Measurements from ENCODE around the gene CEP250. TPM values are rescaled to one million over a fixed set of nuclear protein-coding genes. Genes with fewer than 3 reads are reported as not detected.

The CEP250 gene
- total RNA-seq, 1 experiment from 2014 or later: 41.0 TPM

DNA sequence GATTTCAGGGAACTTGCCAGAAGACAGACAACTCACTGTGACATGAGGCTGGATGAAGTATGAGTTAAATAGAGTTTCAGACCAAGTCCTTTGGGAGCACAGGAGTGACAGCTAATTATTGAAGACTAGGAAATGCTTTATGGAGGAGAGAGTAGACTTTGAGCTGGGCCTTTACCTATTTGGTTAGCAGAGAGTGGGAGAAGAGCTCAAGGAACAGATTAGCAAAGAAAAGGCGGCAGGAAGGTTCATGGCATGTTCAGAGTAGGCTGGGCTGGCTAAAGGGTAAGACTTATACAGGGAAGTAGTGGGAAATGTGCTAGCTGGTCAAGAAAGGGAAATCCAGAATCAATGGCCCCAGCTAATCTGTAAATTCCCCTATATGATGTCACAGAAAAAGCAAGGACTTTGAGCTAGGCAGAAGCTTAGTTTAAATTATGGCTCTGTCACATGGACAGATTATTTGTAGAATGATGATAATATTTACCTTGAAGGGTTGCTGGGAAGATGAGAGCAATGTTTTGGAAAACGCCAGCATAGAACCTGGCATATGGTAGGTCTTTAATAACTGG is 19.0 kb downstream of the CEP250 start:
- no peak overlapping the region for H3K27ac Mint-ChIP-seq (ENCODE audit: low read depth, unreplicated experiment)
- TF ChIP-seq, protein P1, sequence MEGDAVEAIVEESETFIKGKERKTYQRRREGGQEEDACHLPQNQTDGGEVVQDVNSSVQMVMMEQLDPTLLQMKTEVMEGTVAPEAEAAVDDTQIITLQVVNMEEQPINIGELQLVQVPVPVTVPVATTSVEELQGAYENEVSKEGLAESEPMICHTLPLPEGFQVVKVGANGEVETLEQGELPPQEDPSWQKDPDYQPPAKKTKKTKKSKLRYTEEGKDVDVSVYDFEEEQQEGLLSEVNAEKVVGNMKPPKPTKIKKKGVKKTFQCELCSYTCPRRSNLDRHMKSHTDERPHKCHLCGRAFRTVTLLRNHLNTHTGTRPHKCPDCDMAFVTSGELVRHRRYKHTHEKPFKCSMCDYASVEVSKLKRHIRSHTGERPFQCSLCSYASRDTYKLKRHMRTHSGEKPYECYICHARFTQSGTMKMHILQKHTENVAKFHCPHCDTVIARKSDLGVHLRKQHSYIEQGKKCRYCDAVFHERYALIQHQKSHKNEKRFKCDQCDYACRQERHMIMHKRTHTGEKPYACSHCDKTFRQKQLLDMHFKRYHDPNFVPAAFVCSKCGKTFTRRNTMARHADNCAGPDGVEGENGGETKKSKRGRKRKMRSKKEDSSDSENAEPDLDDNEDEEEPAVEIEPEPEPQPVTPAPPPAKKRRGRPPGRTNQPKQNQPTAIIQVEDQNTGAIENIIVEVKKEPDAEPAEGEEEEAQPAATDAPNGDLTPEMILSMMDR (IDR thresholded peaks at IDR 0.05; ENCODE audit: unreplicated experiment): no peak
- intact Hi-C loops (cut with micrococcal nuclease): no loop called here
- ChIA-PET POLR2A (interaction anchor here (0.6 to 1.5 kb wide), 3 partner anchors 10 to 16 kb away, joined by 3 to 4 read pairs (median 3); no protein-coding TSS in a partner anchor), CTCF (interaction anchor here (0.7 to 4.6 kb wide), 5 partner anchors 9 to 170 kb away, joined by 3 to 30 read pairs (median 3); partner anchors contain the start of gene CEP250)
- BruUV-seq (replicated peaks): no TSS peak
- no peaks in the 10 kb centered on the region for H3K4me1 Mint-ChIP-seq (ENCODE audit: insufficient read depth, unreplicated experiment)
- H3K27me3 Mint-ChIP-seq (ENCODE audit: insufficient read depth, unreplicated experiment): no peaks in the 10 kb centered on the region
- DNase-seq (ENCODE audit: unreplicated experiment): no peak
- no peak overlapping the region for H3K4me3 Mint-ChIP-seq (ENCODE audit: unreplicated experiment)
- H3K9me3 Mint-ChIP-seq (ENCODE audit: unreplicated experiment): no peaks in the 10 kb centered on the region
- peaks cover 40% of the 10 kb centered on the region for H3K36me3 Mint-ChIP-seq (ENCODE audit: insufficient read depth, unreplicated experiment)

DNA sequence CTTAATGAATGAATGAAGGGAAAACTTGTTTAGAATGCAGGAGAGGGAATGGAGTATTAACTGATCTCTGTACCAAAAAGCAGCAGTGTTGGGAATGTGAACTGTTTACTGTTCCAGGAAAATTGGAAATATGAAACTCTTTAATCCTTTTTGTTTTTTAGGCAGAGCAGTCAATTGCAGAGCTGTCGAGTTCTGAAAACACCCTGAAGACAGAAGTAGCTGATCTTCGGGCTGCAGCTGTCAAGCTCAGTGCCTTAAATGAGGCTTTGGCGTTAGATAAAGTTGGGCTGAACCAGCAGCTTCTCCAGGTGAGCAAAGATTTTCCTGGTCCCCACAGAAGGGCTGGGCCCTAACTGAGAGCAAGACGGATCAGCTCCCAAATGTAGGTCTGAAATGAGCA is 20.9 kb downstream of the CEP250 start:
- BruUV-seq (replicated peaks): no TSS peak
- Mint-ChIP-seq H3K4me1 (ENCODE audit: insufficient read depth, unreplicated experiment) (no peaks in the 10 kb centered on the region), H3K36me3 (ENCODE audit: insufficient read depth, unreplicated experiment) (peaks cover 35% of the 10 kb centered on the region), H3K4me3 (ENCODE audit: unreplicated experiment) (no peak overlapping the region), H3K27me3 (ENCODE audit: insufficient read depth, unreplicated experiment) (no peaks in the 10 kb centered on the region), H3K9me3 (ENCODE audit: unreplicated experiment) (no peaks in the 10 kb centered on the region), H3K27ac (ENCODE audit: low read depth, unreplicated experiment) (no peak overlapping the region)
- TF ChIP-seq, protein P1 (IDR thresholded peaks at IDR 0.05; ENCODE audit: unreplicated experiment): no peak
- ChIA-PET POLR2A (interaction anchor here (0.6 kb wide), 1 partner anchor 1141 kb away, joined by 3 read pairs; no protein-coding TSS in a partner anchor), CTCF (interaction anchor here (4.6 kb wide), 1 partner anchor 13 kb away, joined by 30 read pairs; no protein-coding TSS in a partner anchor)
- no peak for DNase-seq (ENCODE audit: unreplicated experiment)
- intact Hi-C loops (cut with micrococcal nuclease): no loop called here

DNA sequence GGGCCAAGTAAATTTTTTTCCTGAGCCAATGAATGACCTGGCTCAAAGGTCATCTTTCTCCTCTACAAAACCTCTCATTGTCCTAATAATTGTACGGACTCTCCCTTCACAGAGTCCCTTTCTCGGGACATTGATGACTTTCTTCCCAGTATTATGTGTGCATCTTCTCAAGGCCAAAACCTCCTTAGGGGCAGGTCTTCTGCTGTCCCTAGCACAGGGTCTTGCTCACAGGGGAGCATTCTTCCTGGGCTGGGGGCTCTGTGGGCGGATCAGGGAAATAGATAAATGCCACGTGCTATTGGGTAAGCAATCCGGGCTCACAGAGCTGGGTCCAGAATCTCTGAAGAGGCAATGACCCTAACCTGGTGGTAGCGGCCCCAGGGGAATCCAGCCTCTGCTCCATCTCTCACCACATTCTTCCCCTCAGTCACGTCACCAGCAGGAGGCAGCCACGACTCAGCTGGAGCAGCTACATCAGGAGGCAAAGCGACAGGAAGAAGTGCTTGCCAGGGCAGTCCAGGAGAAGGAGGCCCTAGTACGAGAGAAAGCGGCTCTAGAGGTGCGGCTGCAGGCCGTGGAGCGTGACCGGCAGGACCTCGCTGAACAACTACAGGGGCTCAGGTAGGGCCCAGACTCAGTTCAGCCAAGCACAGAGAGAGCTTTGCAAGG is 23.5 kb downstream of the CEP250 start:
- Mint-ChIP-seq H3K36me3 (ENCODE audit: insufficient read depth, unreplicated experiment) (peaks cover 22% of the 10 kb centered on the region), H3K27me3 (ENCODE audit: insufficient read depth, unreplicated experiment) (no peaks in the 10 kb centered on the region), H3K4me3 (ENCODE audit: unreplicated experiment) (no peak overlapping the region), H3K4me1 (ENCODE audit: insufficient read depth, unreplicated experiment) (no peaks in the 10 kb centered on the region), H3K27ac (ENCODE audit: low read depth, unreplicated experiment) (no peak overlapping the region), H3K9me3 (ENCODE audit: unreplicated experiment) (no peaks in the 10 kb centered on the region)
- BruUV-seq (replicated peaks): no TSS peak
- TF ChIP-seq, protein P1 (IDR thresholded peaks at IDR 0.05; ENCODE audit: unreplicated experiment): no peak
- intact Hi-C loops (cut with micrococcal nuclease): no loop called here
- CTCF ChIA-PET: interaction anchor here (0.5 to 1.7 kb wide), 6 partner anchors 10 to 197 kb away, joined by 3 to 7 read pairs (median 3); no protein-coding TSS in a partner anchor
- no peak for DNase-seq (ENCODE audit: unreplicated experiment)
- POLR2A ChIA-PET: interaction anchor here (1.4 to 1.7 kb wide), 2 partner anchors 9 to 185 kb away, joined by 4 to 6 read pairs; no protein-coding TSS in a partner anchor

DNA sequence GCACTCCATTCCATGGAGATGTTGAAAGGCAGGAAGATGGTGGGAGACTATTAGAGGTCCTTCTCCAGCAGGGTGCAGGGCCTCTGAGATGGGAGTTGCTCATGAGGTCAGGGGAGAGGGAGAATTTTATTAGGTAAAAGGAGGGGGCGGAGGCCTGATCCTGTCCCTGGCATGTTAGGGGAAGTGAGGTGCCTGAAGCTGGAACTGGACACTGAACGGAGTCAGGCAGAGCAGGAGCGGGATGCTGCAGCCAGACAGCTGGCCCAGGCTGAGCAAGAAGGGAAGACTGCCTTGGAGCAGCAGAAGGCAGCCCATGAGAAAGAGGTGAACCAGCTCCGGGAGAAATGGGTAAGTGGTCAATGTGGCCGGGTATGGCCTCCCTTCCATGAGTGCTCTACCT is 24.4 kb downstream of the CEP250 start:
- Mint-ChIP-seq H3K36me3 (ENCODE audit: insufficient read depth, unreplicated experiment) (peaks cover 31% of the 10 kb centered on the region), H3K9me3 (ENCODE audit: unreplicated experiment) (no peaks in the 10 kb centered on the region)

More for the DNA sequence above, 24.4 kb downstream of the CEP250 start:
- Mint-ChIP-seq H3K4me3 (ENCODE audit: unreplicated experiment) (no peak overlapping the region), H3K27ac (ENCODE audit: low read depth, unreplicated experiment) (no peak overlapping the region), H3K4me1 (ENCODE audit: insufficient read depth, unreplicated experiment) (no peaks in the 10 kb centered on the region), H3K27me3 (ENCODE audit: insufficient read depth, unreplicated experiment) (no peaks in the 10 kb centered on the region)
- ChIA-PET CTCF (interaction anchor here (0.6 to 2.0 kb wide), 5 partner anchors 11 to 394 kb away, joined by 3 to 8 read pairs (median 3); no protein-coding TSS in a partner anchor), POLR2A (interaction anchor here (1.4 to 1.7 kb wide), 2 partner anchors 10 to 184 kb away, joined by 4 to 6 read pairs; no protein-coding TSS in a partner anchor)
- no peak for DNase-seq (ENCODE audit: unreplicated experiment)
- no TSS peak for BruUV-seq (replicated peaks)
- TF ChIP-seq, protein P1 (IDR thresholded peaks at IDR 0.05; ENCODE audit: unreplicated experiment): no peak
- intact Hi-C loops (cut with micrococcal nuclease): no loop called here

Data from MCF 10A (cell line).